Breast epithelium (tissue), 4 donors: Measurements from ENCODE around the gene ILDR2. TPM values are rescaled to one million over a fixed set of nuclear protein-coding genes. Genes with fewer than 3 reads are reported as not detected.

Experiments
- DNase-seq, 2 donors: peaks; one replicate each; pipeline ENCODE4 v3.0.0-alpha.2; 2019; ENCODE audit warnings: low spot score in 2 of 2
- H3K27ac ChIP-seq, 2 donors: fragments of 200-600 bp; sonication (generic) in 1 of 2; one replicate each; pipeline ENCODE4 v1.5.1; 2016 to 2019; ENCODE audit warnings: mild to moderate bottlenecking in 1 of 2
- H3K27me3 ChIP-seq, 2 donors: fragments of 200-600 bp; sonication (generic) in 1 of 2; one replicate each; pipeline versions ENCODE4 v1.5.1 to v1.6.0; 2017 to 2019; ENCODE audit warnings: control low read depth in 1 of 2, mild to moderate bottlenecking in 1 of 2
- H3K36me3 ChIP-seq: fragments of 200-600 bp; one replicate; pipeline ENCODE4 v1.5.1; 2019
- H3K4me1 ChIP-seq, 2 donors: fragments of 200-600 bp; sonication (generic); one replicate each; pipeline ENCODE4 v1.5.1; 2016 to 2019; ENCODE audit warnings: control low read depth in 1 of 2
- H3K4me3 ChIP-seq, 3 donors: fragments of 200-600 bp; sonication (generic); 1 replicate in 2 of 3; 2 replicates in 1 of 3; pipeline ENCODE4 v1.5.1; 2016 to 2019; ENCODE audit warnings: mild to moderate bottlenecking in 3 of 3, moderate library complexity in 2 of 3
- H3K9me3 ChIP-seq, 2 donors: fragments of 200-600 bp; sonication (generic) in 1 of 2; one replicate each; pipeline ENCODE4 v1.5.1; 2016 to 2019; ENCODE audit warnings: control low read depth in 1 of 2
- POLR2A ChIP-seq: fragments of 450-650 bp; IDR thresholded peaks from one replicate; pipeline ENCODE4 v1.6.1; 2016; ENCODE audit warnings: antibody characterized with exemption, mild to moderate bottlenecking, moderate library complexity
- POLR2AphosphoS5 ChIP-seq, 3 donors: sonication (generic); formaldehyde crosslinking; IDR thresholded peaks; one replicate each; pipeline ENCODE4 v1.6.1; 2017; ENCODE audit warnings: antibody characterized with exemption in 3 of 3
- intact Hi-C: fragments of 100-400 bp; cut with DNase I; formaldehyde crosslinking; loops from one replicate; pipeline ENCODE4 v1.15.1; 2023; ENCODE audit warnings: low total_unique reads
- total RNA-seq, 3 donors: library from RNA; depleted of rRNA; stranded (reverse); fragments of >200 nt; gene quantifications; one replicate each; pipeline ENCODE4 v1.1.0, GENCODE V29; 2016
- TF ChIP-seq, protein P1 (sequence below), 3 donors: fragments of 450-650 bp; IDR thresholded peaks; one replicate each; pipeline ENCODE4 v1.5.1; 2016 to 2017; ENCODE audit warnings: antibody characterized with exemption in 3 of 3, mild to moderate bottlenecking in 3 of 3, moderate library complexity in 3 of 3

Gene ILDR2, protein sequence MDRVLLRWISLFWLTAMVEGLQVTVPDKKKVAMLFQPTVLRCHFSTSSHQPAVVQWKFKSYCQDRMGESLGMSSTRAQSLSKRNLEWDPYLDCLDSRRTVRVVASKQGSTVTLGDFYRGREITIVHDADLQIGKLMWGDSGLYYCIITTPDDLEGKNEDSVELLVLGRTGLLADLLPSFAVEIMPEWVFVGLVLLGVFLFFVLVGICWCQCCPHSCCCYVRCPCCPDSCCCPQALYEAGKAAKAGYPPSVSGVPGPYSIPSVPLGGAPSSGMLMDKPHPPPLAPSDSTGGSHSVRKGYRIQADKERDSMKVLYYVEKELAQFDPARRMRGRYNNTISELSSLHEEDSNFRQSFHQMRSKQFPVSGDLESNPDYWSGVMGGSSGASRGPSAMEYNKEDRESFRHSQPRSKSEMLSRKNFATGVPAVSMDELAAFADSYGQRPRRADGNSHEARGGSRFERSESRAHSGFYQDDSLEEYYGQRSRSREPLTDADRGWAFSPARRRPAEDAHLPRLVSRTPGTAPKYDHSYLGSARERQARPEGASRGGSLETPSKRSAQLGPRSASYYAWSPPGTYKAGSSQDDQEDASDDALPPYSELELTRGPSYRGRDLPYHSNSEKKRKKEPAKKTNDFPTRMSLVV
- 1 to 10 TPM in 1 of 3 donors, not detected in 2; 1.9 TPM for total RNA-seq

DNA sequence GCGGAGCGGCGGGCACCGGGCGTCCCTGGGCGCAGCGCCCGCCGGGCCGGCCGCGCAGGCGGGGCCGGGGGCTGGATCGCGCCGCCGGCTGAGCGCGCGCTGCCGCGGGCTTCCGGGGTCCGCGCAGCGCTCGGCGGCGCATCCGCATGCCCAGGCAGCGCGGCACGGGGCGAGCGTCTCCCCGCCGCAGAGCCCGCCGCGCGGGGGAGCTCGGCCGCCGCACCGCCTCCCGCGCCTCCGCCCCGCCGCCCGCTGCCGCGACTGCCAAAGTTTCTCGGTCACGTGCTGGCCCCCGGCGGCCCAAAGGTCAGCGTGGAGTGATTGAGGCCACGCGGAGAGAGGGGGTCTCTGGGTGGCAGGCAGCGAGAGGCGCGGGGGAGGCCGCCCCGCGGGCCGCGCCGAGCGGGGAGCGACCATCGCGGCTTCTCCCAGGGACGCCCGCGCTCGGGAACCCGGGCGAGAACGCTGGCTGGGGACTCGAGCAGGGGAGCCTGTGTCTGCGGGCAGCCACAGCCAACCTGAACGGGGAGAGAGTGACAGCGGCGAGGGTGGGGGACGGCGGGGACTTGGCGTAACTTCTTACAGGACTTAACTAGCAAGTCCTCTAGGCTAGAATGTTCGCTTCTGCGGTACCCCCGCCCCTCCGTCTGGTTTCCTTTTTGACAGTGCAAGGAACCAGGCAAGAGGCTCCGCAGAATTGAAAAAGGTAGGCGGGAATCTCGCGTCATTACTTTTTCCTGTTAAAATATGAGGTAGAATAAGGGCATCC is at the start of gene ILDR2:
Gene ILDR2, minus strand, starts transcription at position 180 of the 769 bp plus-strand sequence. CDS start 272 bp downstream, outside the sequence.
- peak within 1 kb of the TSS; percentile 13 to 31 for H3K27ac ChIP-seq
- DNase-seq = peak in 1 of 2 donors; percentile 29

GRCh38 chr1:167022384-167022783 is 47.0 kb upstream of the ILDR2 start:
- Histone ChIP-seq H3K9me3 (no peaks in the 10 kb centered on the region), H3K27ac (no peak overlapping the region), H3K36me3 (no peaks in the 10 kb centered on the region), H3K4me1 (no peaks in the 10 kb centered on the region), H3K4me3 (no peak overlapping the region), H3K27me3 (no peaks in the 10 kb centered on the region)
- intact Hi-C loops = no loop called here
- TF ChIP-seq, protein P1, sequence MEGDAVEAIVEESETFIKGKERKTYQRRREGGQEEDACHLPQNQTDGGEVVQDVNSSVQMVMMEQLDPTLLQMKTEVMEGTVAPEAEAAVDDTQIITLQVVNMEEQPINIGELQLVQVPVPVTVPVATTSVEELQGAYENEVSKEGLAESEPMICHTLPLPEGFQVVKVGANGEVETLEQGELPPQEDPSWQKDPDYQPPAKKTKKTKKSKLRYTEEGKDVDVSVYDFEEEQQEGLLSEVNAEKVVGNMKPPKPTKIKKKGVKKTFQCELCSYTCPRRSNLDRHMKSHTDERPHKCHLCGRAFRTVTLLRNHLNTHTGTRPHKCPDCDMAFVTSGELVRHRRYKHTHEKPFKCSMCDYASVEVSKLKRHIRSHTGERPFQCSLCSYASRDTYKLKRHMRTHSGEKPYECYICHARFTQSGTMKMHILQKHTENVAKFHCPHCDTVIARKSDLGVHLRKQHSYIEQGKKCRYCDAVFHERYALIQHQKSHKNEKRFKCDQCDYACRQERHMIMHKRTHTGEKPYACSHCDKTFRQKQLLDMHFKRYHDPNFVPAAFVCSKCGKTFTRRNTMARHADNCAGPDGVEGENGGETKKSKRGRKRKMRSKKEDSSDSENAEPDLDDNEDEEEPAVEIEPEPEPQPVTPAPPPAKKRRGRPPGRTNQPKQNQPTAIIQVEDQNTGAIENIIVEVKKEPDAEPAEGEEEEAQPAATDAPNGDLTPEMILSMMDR (IDR thresholded peaks at IDR 0.05) = no peak
- TF ChIP-seq POLR2A = no peak
- TF ChIP-seq POLR2AphosphoS5 (IDR thresholded peaks at IDR 0.05) = no peak
- no peak for DNase-seq

More for the DNA sequence above, at the start of gene ILDR2:
- H3K27me3 ChIP-seq = peaks cover 0 to 16% of the 10 kb centered on the region in 2 donors
- no peaks in the 10 kb centered on the region for H3K9me3 ChIP-seq
- TF ChIP-seq POLR2A = no peak
- TF ChIP-seq, protein P1 (IDR thresholded peaks at IDR 0.05) = peak in 1 of 3 donors; percentile 13
- TF ChIP-seq POLR2AphosphoS5 (IDR thresholded peaks at IDR 0.05) = no peak
- H3K4me3 ChIP-seq = peak within 1 kb of the TSS; percentile 57 to 87 (median 69)
- no peaks in the 10 kb centered on the region for H3K4me1 ChIP-seq
- no peaks in the 10 kb centered on the region for H3K36me3 ChIP-seq
- intact Hi-C loops = no loop called here

- intact Hi-C loops = no loop called here
- H3K27me3 ChIP-seq = no peaks in the 10 kb centered on the region
- TF ChIP-seq POLR2A (no peak), POLR2AphosphoS5 (IDR thresholded peaks at IDR 0.05) (no peak)
- TF ChIP-seq, protein P1 (IDR thresholded peaks at IDR 0.05) = no peak
These were observed 40.9 kb upstream of the ILDR2 start for GRCh38 chr1:167016100-167016750.

GRCh38 chr1:167013108-167013929 is 38.0 kb upstream of the ILDR2 start:
- DNase-seq = no peak
- H3K4me3 ChIP-seq = no peak overlapping the region
- no peaks in the 10 kb centered on the region for H3K36me3 ChIP-seq
- no peak overlapping the region for H3K27ac ChIP-seq
- intact Hi-C loops = no loop called here
- H3K27me3 ChIP-seq = no peaks in the 10 kb centered on the region
- H3K4me1 ChIP-seq = no peaks in the 10 kb centered on the region
- TF ChIP-seq POLR2A (no peak), POLR2AphosphoS5 (IDR thresholded peaks at IDR 0.05) (no peak)
- TF ChIP-seq, protein P1 (IDR thresholded peaks at IDR 0.05) = no peak
- no peaks in the 10 kb centered on the region for H3K9me3 ChIP-seq

More at GRCh38 chr1:167016100-167016750, 40.9 kb upstream of the ILDR2 start:
- H3K4me1 ChIP-seq = no peaks in the 10 kb centered on the region
- DNase-seq = no peak
- no peaks in the 10 kb centered on the region for H3K36me3 ChIP-seq
- no peak overlapping the region for H3K27ac ChIP-seq
- no peaks in the 10 kb centered on the region for H3K9me3 ChIP-seq
- no peak overlapping the region for H3K4me3 ChIP-seq
